DMS153 treated with DMSO at 0.1 percent for 48 hours (cell line): ENCODE results near the gene HUWE1.
"Not testable (repeated sequence)": the region's sequence is repeated elsewhere in the genome, so short reads cannot be mapped to it uniquely, and the experiment has no call there.

ENCODE experiments used
- DNase-seq: peaks from one replicate; lab custom pipeline; 2025; ENCODE audit not compliant: unreplicated experiment; lab: John Stamatoyannopoulos, UW

HUWE1 gene

DNA sequence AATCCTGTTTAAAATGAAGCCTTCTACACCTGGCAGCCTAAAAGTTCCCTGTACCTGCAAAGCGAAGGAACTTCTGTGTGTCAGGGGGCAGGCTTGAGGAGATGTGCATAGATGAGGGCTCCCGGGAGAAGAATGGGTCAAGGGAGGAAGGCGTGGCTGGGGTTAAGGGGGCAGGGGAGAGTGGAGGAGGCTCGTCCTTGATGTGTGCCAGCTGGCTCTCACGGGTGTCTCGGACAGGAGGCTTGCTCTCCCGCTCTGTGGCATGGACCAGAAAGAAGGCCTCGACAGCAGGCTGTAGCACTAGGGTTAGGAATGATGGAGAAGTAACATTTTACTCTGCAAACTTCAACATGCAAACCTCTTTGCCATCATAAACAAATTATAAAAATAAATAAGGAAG is 147.7 kb downstream of the HUWE1 start:
- no peak for DNase-seq

DNA sequence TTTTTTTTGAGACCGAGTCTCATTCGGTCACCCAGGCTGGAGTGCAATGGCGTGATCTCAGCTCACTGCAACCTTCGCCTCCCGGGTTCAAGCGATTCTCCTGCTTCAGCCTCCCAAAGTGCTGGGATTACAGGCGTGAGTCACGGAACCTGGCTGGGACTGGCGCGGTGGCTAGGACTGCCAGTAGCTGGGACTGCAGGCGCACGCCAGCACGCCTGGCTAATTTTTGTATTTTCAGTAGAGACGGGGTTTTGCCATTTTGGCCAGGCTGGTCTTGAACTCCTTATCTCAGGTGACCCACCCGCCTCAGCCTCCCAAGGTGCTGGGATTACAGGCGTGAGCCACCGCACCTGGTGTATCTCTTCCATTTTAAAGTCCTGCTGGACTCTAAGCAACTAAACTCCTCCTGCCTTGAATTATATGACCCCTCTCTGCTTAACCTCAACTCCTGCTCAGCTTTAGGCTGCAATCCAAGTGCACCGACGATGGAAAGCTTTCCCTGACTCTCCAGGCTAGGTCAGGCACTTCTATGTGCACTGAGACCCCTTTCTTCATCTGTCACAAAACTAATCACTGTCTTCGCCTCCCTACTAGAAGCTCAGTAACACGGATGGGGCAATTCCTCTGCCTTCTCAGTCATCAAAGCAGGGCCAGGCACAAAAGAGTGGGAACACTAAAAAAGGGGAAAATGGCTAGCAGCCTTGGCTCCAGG is 155.1 kb downstream of the HUWE1 start:
- not testable (repeated sequence) for DNase-seq

DNA sequence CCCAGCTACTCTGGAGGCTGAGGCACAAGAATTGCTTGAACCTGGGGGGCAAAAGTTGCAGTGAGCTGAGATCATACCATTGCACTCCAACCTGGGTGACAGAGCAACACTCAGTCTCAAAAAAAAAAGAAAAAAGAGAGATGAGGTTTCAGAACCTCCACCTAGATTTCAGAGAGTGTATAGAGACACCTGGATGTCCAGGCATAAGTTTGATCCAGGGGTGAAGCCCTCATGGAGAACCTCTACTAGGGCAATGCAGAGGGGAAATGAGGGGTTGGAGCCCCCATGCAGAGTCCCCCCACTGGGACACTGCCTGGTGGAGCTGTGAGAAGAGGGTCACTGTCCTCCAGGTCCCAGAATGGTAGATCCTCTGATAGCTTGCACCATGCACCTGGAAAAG is 159.5 kb downstream of the HUWE1 start:
- no peak for DNase-seq

DNA sequence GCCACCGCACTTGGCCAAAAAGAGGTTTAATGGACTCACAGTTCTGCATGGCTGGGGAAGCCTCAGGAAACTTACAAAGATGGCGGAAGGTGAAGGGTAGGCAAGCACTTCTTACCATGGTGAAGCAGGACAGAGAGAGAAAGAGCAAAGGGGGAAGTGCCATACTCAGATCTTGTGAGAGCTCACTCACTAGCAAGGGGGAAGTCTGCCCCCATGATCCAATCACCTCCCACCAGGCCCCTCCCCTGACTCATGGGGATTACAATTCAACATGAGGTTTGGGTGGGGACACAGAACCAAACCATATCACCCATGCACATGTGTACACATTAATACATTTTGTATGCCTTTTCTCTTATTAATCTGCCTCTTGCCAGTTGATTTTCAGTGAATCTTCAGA is 175.2 kb downstream of the HUWE1 start:
- no peak for DNase-seq

DNA sequence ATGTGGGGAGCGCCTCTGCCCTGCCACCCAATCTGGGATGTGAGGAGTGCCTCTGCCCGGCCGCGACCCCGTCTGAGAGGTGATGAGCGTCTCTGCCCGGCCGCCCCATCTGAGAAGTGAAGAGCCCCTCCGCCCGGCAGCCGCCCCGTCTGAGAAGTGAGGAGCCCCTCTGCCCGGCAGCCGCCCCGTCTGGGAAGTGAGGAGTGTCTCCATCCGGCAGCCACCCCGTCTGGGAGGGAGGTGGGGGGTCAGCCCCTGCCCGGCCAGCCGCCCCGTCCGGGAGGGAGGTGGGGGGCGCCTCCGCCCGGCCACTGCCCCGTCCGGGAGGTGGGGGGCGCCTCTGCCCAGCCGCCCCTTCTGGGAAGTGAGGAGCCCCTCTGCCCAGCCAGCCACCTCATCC is 182.5 kb downstream of the HUWE1 start:
- DNase-seq, result not testable (repeated sequence)

DNA sequence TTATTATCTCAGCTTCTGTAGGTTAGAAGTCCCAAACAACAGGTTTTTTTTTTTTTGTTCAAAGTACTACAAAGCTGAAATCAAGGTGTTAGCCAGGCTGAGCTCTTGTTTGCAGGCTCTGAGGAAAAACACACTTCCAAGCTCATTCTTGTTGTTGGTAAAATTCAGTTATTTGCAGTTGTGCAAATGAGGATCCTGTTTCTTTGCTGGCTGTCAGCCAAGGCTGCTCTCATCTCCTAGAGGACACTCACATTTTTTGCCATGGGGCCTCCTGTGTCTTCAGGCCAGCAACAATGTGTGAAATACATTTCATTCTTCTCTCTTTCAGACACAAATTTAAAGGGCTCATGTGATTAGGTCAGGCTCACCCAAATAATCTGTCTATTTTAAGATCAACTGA is 192.1 kb downstream of the HUWE1 start:
- no peak for DNase-seq

DNA sequence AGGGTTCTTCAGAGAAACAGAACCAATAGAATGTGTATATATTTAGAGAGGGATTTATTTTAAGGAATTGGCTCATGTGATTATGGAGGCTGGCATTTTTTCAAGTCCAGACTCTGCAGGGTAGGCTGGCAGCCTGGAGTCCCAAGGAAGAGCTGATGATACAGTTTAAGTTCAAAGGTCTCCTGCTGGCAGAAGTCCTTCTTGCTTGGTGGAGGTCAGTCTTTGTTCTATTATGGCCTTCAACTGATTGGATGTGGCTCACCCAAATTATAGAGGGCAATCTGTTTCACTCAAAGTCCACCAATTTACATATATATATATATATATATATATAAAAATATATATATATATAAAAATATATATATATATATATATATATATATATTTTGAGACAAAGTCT is 200.2 kb downstream of the HUWE1 start:
- no peak for DNase-seq

DNA sequence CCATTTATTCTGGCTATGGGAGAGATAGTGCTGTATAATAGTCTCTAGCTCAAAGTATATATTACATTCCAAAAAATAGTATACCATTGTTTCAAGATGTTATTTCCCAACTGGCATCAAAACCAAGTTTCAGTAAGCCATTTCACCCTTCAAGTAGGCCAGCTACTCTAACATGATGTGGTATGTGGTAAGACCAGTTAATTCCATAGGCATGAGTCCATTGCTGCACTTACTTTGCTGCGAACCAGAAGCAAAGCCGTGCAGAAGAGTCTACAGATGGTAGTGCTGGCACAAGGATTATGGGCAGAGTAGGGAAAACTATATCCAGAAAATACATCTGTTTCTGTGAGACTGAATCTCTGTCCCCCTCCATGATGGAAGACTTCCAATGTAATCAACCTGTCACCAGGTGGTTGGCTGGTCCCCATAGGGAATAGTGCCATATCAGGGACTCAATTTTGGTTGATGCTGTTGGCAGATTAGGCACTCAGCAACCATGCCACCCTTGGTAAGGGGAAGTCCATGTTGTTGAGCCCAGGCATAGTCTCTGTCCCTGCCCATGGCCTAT is 202.6 kb downstream of the HUWE1 start:
- DNase-seq, result no peak

DNA sequence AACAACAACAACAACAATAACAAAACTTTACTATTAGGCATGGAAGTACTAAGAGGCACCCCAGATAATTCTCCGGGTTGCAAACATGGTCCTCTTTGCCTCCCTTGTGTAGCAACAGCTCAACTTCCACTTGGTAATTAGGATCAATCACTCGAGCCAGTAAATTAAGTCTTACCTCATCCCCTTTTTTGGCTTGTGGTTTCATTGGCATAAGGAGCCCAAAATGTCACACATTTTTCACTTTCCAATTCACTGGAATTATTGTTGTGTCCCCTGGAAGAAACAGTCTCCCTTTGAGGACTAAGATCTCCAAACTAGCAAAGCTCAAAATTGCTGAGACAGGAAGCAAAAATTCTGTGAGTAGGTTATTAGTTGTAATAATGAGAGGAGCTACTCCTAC is 203.1 kb downstream of the HUWE1 start:
- DNase-seq, result no peak
